GM10266 (cell line): Measurements from ENCODE around the gene ZFP37.

Experiments
- DNase-seq: peaks from one replicate; pipeline ENCODE4 v3.0.0; 2012; ENCODE audit errors: extremely low spot score
- CTCF ChIP-seq: IDR thresholded peaks from 2 replicates; pipeline ENCODE4 v1.5.1; 2012; ENCODE audit warnings: mild to moderate bottlenecking, low read depth; ENCODE audit not compliant: control insufficient read depth, insufficient read depth; ENCODE audit errors: missing control alignments

ZFP37 gene

GRCh38 chr9:113042884-113043657, 13.5 kb downstream of the ZFP37 start:
- no peak for DNase-seq
- TF ChIP-seq CTCF = no peak

DNA sequence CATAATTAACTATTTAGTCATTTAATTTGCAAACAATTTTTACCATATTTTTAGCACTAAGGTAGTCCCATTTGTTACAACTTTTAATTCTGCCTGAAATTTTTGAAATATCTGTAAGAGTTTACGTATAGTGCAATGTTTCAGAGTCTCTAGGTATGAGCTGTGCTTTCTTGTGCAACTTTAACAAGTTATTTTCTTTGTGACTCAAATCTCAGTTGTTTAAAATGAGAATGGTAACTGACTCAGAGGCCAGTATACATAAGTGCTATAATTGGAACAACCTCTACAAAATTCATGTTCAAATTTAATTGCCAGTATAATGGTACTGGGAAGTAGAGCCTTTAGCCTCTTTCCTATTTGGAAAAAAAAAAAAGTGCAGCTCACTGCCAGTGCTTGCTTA, 30.3 kb downstream of the ZFP37 start:
- TF ChIP-seq CTCF = no peak
- DNase-seq = no peak

- no peak for DNase-seq
- TF ChIP-seq CTCF = no peak
Observed at GRCh38 chr9:113018247-113018646, 38.3 kb downstream of the ZFP37 start.

GRCh38 chr9:113012492-113012891, 44.0 kb downstream of the ZFP37 start:
- DNase-seq = no peak
- TF ChIP-seq CTCF = no peak

GRCh38 chr9:113011911-113012381, 44.6 kb downstream of the ZFP37 start, which contains the start of gene ZNF883:
Gene ZNF883 (minus strand): TSS chr9:113012192.
- TF ChIP-seq CTCF = no peak
- DNase-seq = no peak

- DNase-seq = no peak
- no peak for TF ChIP-seq CTCF
Observed at GRCh38 chr9:113005777-113006176, 50.7 kb downstream of the ZFP37 start.

- TF ChIP-seq CTCF = no peak
- DNase-seq = no peak
Observed at GRCh38 chr9:112997236-112997941, 59.1 kb downstream of the ZFP37 start.
